KMS-11 (cell line): Measurements from ENCODE around the gene FTCD.

Experiments used
- H2AFZ ChIP-seq: fragments of 200-600 bp; sonication (generic); 2 replicates; pipeline ENCODE4 v1.6.1; 2016; ENCODE audit warnings: antibody characterized with exemption, mixed run types, low read depth
- H3K27ac ChIP-seq: fragments of 200-600 bp; sonication (generic); 2 replicates; pipeline ENCODE4 v1.6.1; 2016; ENCODE audit warnings: mild to moderate bottlenecking, mixed run types
- H3K27me3 ChIP-seq: fragments of 200-600 bp; sonication (generic); 2 replicates; pipeline ENCODE4 v1.6.1; 2017; ENCODE audit warnings: mild to moderate bottlenecking, low read depth, mixed run types, moderate library complexity; ENCODE audit not compliant: insufficient read depth
- H3K36me3 ChIP-seq: fragments of 200-600 bp; sonication (generic); 2 replicates; pipeline ENCODE4 v1.6.1; 2017; ENCODE audit warnings: mild to moderate bottlenecking, mixed run types; ENCODE audit not compliant: insufficient read depth
- H3K4me1 ChIP-seq: fragments of 200-600 bp; sonication (generic); 2 replicates; pipeline ENCODE4 v1.6.1; 2016; ENCODE audit warnings: mild to moderate bottlenecking, low read depth, mixed run types; ENCODE audit not compliant: poor library complexity, severe bottlenecking
- H3K4me2 ChIP-seq: fragments of 200-600 bp; sonication (generic); 2 replicates; pipeline ENCODE4 v1.7.0; 2016; ENCODE audit warnings: mild to moderate bottlenecking, mixed run types
- H3K4me3 ChIP-seq: fragments of 200-600 bp; sonication (generic); IDR thresholded peaks from 2 replicates; pipeline ENCODE4 v1.6.1; 2017; ENCODE audit warnings: low read depth, low read length, mixed read lengths; ENCODE audit not compliant: insufficient read depth
- H3K79me2 ChIP-seq: fragments of 200-600 bp; sonication (generic); 2 replicates; pipeline ENCODE4 v1.6.1; 2016; ENCODE audit warnings: low read depth, mixed run types; ENCODE audit not compliant: insufficient read depth
- H3K9ac ChIP-seq: fragments of 200-600 bp; sonication (generic); 2 replicates; pipeline ENCODE4 v1.6.1; 2016; ENCODE audit warnings: mild to moderate bottlenecking, mixed run types
- H4K20me1 ChIP-seq: fragments of 200-600 bp; sonication (generic); 2 replicates; pipeline ENCODE4 v1.6.1; 2016; ENCODE audit warnings: mild to moderate bottlenecking, mixed run types; ENCODE audit not compliant: insufficient read depth
- TF ChIP-seq, protein P1 (sequence below): fragments of 200-600 bp; sonication (generic); conservative IDR thresholded peaks from 2 replicates; pipeline ENCODE4 v1.6.1; 2017; ENCODE audit warnings: low read depth, mild to moderate bottlenecking, antibody characterized with exemption, low read length, moderate library complexity, mixed read lengths

The FTCD gene

GRCh38 chr21:46119637-46120271 is 35.6 kb downstream of the FTCD start:
- Histone ChIP-seq H3K9ac (no peak overlapping the region), H3K27me3 (peaks cover 66% of the 10 kb centered on the region), H3K79me2 (no peaks in the 10 kb centered on the region), H2AFZ (no peak overlapping the region), H3K4me3 (no peak overlapping the region), H3K4me2 (no peak overlapping the region), H4K20me1 (no peaks in the 10 kb centered on the region), H3K27ac (no peak overlapping the region), H3K4me1 (no peaks in the 10 kb centered on the region), H3K36me3 (no peaks in the 10 kb centered on the region)
- TF ChIP-seq, protein P1, sequence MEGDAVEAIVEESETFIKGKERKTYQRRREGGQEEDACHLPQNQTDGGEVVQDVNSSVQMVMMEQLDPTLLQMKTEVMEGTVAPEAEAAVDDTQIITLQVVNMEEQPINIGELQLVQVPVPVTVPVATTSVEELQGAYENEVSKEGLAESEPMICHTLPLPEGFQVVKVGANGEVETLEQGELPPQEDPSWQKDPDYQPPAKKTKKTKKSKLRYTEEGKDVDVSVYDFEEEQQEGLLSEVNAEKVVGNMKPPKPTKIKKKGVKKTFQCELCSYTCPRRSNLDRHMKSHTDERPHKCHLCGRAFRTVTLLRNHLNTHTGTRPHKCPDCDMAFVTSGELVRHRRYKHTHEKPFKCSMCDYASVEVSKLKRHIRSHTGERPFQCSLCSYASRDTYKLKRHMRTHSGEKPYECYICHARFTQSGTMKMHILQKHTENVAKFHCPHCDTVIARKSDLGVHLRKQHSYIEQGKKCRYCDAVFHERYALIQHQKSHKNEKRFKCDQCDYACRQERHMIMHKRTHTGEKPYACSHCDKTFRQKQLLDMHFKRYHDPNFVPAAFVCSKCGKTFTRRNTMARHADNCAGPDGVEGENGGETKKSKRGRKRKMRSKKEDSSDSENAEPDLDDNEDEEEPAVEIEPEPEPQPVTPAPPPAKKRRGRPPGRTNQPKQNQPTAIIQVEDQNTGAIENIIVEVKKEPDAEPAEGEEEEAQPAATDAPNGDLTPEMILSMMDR = no peak

- TF ChIP-seq, protein P1 = no peak
- no peaks in the 10 kb centered on the region for H3K79me2 ChIP-seq
- H3K4me3 ChIP-seq = no peak overlapping the region
- no peaks in the 10 kb centered on the region for H3K4me1 ChIP-seq
- H4K20me1 ChIP-seq = no peaks in the 10 kb centered on the region
- no peak overlapping the region for H3K4me2 ChIP-seq
- H3K27ac ChIP-seq = no peak overlapping the region
- no peak overlapping the region for H3K9ac ChIP-seq
- no peaks in the 10 kb centered on the region for H3K36me3 ChIP-seq
- peaks cover 72% of the 10 kb centered on the region for H3K27me3 ChIP-seq
- H2AFZ ChIP-seq = no peak overlapping the region
These were observed 36.2 kb downstream of the FTCD start for GRCh38 chr21:46119144-46119636.

- H3K36me3 ChIP-seq = no peaks in the 10 kb centered on the region
- H4K20me1 ChIP-seq = no peaks in the 10 kb centered on the region
- no peak overlapping the region for H3K4me3 ChIP-seq
- H2AFZ ChIP-seq = no peak overlapping the region
- TF ChIP-seq, protein P1 = no peak
- no peak overlapping the region for H3K9ac ChIP-seq
- H3K79me2 ChIP-seq = no peaks in the 10 kb centered on the region
- H3K27ac ChIP-seq = no peak overlapping the region
- H3K27me3 ChIP-seq = peaks cover 77% of the 10 kb centered on the region
- no peaks in the 10 kb centered on the region for H3K4me1 ChIP-seq
- no peak overlapping the region for H3K4me2 ChIP-seq
These were observed 36.8 kb downstream of the FTCD start for GRCh38 chr21:46118316-46119143.

DNA sequence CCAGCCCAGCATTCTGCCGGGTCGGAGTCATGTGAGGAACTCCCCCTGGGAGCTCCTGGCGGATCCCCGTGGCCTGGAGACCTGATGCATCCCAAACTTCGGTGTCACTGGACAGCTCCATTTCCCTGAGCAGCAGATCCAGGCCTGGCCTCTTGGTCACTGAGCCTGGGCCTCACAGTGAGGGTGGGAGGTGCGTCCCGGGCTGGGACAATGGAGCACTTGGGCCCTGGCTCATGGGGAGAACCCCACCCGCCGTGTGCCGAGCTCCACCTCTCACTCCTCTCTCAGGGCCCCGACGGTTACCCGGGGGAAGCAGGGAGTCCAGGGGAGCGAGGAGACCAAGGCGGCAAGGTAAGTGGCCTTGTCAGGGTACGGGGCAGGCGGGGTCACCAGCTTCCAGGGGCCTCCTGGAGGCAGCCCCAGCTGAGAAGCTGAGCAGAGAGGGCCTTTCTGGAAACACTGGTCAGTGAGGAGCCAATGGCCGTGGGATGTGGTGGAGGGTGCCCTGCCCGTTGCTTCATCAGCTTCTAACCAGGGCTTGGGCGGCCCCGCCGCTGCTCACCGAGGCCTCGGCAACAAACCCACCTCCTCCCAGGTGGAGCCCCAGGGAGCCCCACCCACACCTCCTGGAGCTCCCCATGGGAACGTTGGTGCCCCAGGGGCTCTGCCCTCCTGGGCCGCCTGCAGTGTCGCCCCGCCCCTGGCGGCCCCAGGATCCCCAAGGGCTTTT is 37.6 kb downstream of the FTCD start:
- Histone ChIP-seq H3K4me3 (no peak overlapping the region), H2AFZ (no peak overlapping the region), H3K36me3 (no peaks in the 10 kb centered on the region), H3K27ac (no peak overlapping the region), H3K4me1 (no peaks in the 10 kb centered on the region), H3K79me2 (no peaks in the 10 kb centered on the region), H3K27me3 (peaks cover 85% of the 10 kb centered on the region), H4K20me1 (no peaks in the 10 kb centered on the region), H3K9ac (no peak overlapping the region), H3K4me2 (no peak overlapping the region)
- TF ChIP-seq, protein P1 = no peak
